Keratinocyte (primary cell): ENCODE data around the gene NDUFAB1.

Experiments
- CTCF ChIP-seq, 3 experiments: IDR thresholded peaks in 1 of 3; conservative IDR thresholded peaks in 1 of 3; optimal IDR thresholded peaks in 1 of 3; 2 replicates in 2 of 3; 3 replicates in 1 of 3; pipeline versions ENCODE3 to v1.5.1; 2011; ENCODE audit warnings: low read length in 3 of 3, mild to moderate bottlenecking in 3 of 3, moderate library complexity in 2 of 3, control low read depth in 1 of 3, inconsistent platforms in 1 of 3; ENCODE audit not compliant: insufficient read depth in 2 of 3; ENCODE audit errors: extremely low read depth in 1 of 3
- EZH2 ChIP-seq: IDR thresholded peaks from one replicate; pipeline ENCODE4 v1.6.1; 2012; ENCODE audit warnings: inconsistent platforms, mild to moderate bottlenecking, low read length, moderate library complexity

DNA sequence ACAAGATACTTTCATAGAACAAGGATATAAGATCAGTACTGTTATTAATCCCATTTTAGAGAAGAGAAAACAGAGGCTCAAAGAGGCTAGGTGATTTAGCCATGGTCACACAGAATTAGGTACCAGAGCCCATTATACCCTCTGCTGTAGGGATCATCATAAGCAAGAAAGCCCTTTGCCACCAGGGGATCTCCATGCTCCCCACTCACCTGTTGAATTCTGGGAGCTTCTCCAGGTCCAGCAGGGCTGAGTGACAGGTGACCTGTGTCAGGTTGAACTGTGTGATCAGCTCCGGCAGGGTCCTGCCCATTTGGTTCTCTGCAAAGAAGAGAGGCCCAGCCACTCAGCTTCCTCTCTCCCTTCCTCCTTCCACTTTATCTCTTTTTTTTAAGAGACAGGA is 63.7 kb downstream of the NDUFAB1 start:
- no peak for TF ChIP-seq CTCF (optimal IDR thresholded peaks at IDR 0.05 in 1 of 3, IDR thresholded peaks at IDR 0.05 in 1 of 3, conservative IDR thresholded peaks at IDR 0.05 in 1 of 3; ENCODE audit: extremely low read depth in 1 of 3, insufficient read depth in 2 of 3, low read length in 3 of 3)
- no peak for TF ChIP-seq EZH2
